MCF 10A (cell line): Measurements from ENCODE around the gene PFDN5. TPM values are rescaled to one million over a fixed set of nuclear protein-coding genes. Genes with fewer than 3 reads are reported as not detected.
A peak's percentile ranks its signal among the peaks of the same experiment; 100 is the strongest.

Experiments
- BruUV-seq: library from RNA; stranded (reverse); fragments of 400-500 nt; replicated peaks from 2 replicates; lab custom pipeline; 2021; lab: Mats Ljungman, UMichigan
- CTCF ChIA-PET: fragments of 300-600 bp; sonication (Branson Sonifier 250); formaldehyde crosslinking; extraction: SDS; loops from one replicate; lab custom pipeline; 2021; ENCODE audit warnings: antibody characterized with exemption, inconsistent platforms; lab: Yijun Ruan, JAX
- POLR2A ChIA-PET: fragments of 300-600, 350-650 bp; sonication (Branson Sonifier 250); formaldehyde crosslinking; extraction: SDS; loops from one replicate; lab custom pipeline; 2020; ENCODE audit warnings: antibody characterized with exemption, inconsistent platforms; lab: Yijun Ruan, JAX
- DNase-seq: peaks from one replicate; pipeline ENCODE4 v3.0.0-alpha.2; 2018; ENCODE audit not compliant: unreplicated experiment
- H3K27ac Mint-ChIP-seq: one replicate; pipeline ENCODE4 v1.8.0; 2022; ENCODE audit warnings: mild to moderate bottlenecking, low read depth, mixed read lengths; ENCODE audit not compliant: unreplicated experiment
- H3K27me3 Mint-ChIP-seq: one replicate; pipeline ENCODE4 v1.8.0; 2022; ENCODE audit warnings: mixed read lengths; ENCODE audit not compliant: insufficient read depth, unreplicated experiment
- H3K36me3 Mint-ChIP-seq: one replicate; pipeline ENCODE4 v1.8.0; 2022; ENCODE audit warnings: mild to moderate bottlenecking, moderate library complexity, mixed read lengths; ENCODE audit not compliant: insufficient read depth, unreplicated experiment
- H3K4me1 Mint-ChIP-seq: one replicate; pipeline ENCODE4 v1.8.0; 2022; ENCODE audit warnings: mixed read lengths; ENCODE audit not compliant: insufficient read depth, unreplicated experiment
- H3K4me3 Mint-ChIP-seq: one replicate; pipeline ENCODE4 v1.8.0; 2022; ENCODE audit warnings: mild to moderate bottlenecking, moderate library complexity, mixed read lengths; ENCODE audit not compliant: unreplicated experiment
- H3K9me3 Mint-ChIP-seq: one replicate; pipeline ENCODE4 v1.8.0; 2022; ENCODE audit warnings: mixed read lengths; ENCODE audit not compliant: unreplicated experiment
- CTCF ChIP-seq: fragments of 200-600 bp; IDR thresholded peaks from one replicate; pipeline ENCODE4 v1.8.0; 2022; ENCODE audit warnings: antibody characterized with exemption, mild to moderate bottlenecking; ENCODE audit not compliant: unreplicated experiment
- intact Hi-C: fragments of 100-400 bp; cut with micrococcal nuclease; formaldehyde crosslinking; loops from 2 replicates; pipeline ENCODE4 v1.14.1; 2022
- total RNA-seq: library from RNA; stranded (reverse); gene quantifications from 2 replicates; pipeline ENCODE4 v1.2.3, GENCODE V29; 2022

The PFDN5 gene
- total RNA-seq, 1 experiment from 2014 or later, result 205 TPM

GRCh38 chr12:53279283-53279869 lies 16.0 kb upstream of the PFDN5 start:
- DNase-seq, result no peak
- no peak overlapping the region for H3K4me3 Mint-ChIP-seq
- intact Hi-C loops, result no loop called here
- ChIA-PET POLR2A (interaction anchor here (0.7 kb wide), 1 partner anchor 46 kb away, joined by 4 read pairs; no protein-coding TSS in a partner anchor), CTCF (interaction anchor here (0.6 to 3.6 kb wide), 4 partner anchors 8 to 142 kb away, joined by 4 to 37 read pairs (median 12); no protein-coding TSS in a partner anchor)
- no peaks in the 10 kb centered on the region for H3K27me3 Mint-ChIP-seq
- H3K9me3 Mint-ChIP-seq, result no peaks in the 10 kb centered on the region
- H3K36me3 Mint-ChIP-seq, result peaks cover 6% of the 10 kb centered on the region
- H3K27ac Mint-ChIP-seq, result no peak overlapping the region
- no peak for TF ChIP-seq CTCF
- H3K4me1 Mint-ChIP-seq, result no peaks in the 10 kb centered on the region
- no TSS peak for BruUV-seq

GRCh38 chr12:53279888-53280498 lies 15.3 kb upstream of the PFDN5 start:
- DNase-seq, result no peak
- BruUV-seq, result no TSS peak
- Mint-ChIP-seq H3K27ac (no peak overlapping the region), H3K4me1 (no peaks in the 10 kb centered on the region), H3K27me3 (no peaks in the 10 kb centered on the region), H3K9me3 (no peaks in the 10 kb centered on the region), H3K4me3 (no peak overlapping the region), H3K36me3 (peaks cover 9% of the 10 kb centered on the region)
- ChIA-PET POLR2A (interaction anchor here (0.7 kb wide), 1 partner anchor 47 kb away, joined by 4 read pairs; no protein-coding TSS in a partner anchor), CTCF (interaction anchor here (3.1 kb wide), 1 partner anchor 67 kb away, joined by 20 read pairs; no protein-coding TSS in a partner anchor)
- intact Hi-C loops, result no loop called here
- TF ChIP-seq CTCF, result no peak

- H3K27ac Mint-ChIP-seq, result no peak overlapping the region
- H3K4me3 Mint-ChIP-seq, result no peak overlapping the region
- POLR2A ChIA-PET, result interaction anchor here (0.8 to 1.6 kb wide), 4 partner anchors 9 to 73 kb away, joined by 3 to 8 read pairs (median 4); partner anchors contain the start of genes ESPL1 and PFDN5
- CTCF ChIA-PET, result interaction anchor here (0.5 to 14.9 kb wide), 19 partner anchors 9 to 291 kb away, joined by 3 to 275 read pairs (median 4); partner anchors contain the start of genes ESPL1 and ITGB7
- H3K9me3 Mint-ChIP-seq, result no peaks in the 10 kb centered on the region
- no peak for TF ChIP-seq CTCF
- DNase-seq, result no peak
- peaks cover 6% of the 10 kb centered on the region for H3K4me1 Mint-ChIP-seq
- no peaks in the 10 kb centered on the region for H3K27me3 Mint-ChIP-seq
- H3K36me3 Mint-ChIP-seq, result peaks cover 19% of the 10 kb centered on the region
- intact Hi-C loops, result no loop called here
- no TSS peak for BruUV-seq
These were observed 8.9 kb upstream of the PFDN5 start for GRCh38 chr12:53286448-53286847.

- Mint-ChIP-seq H3K27me3 (no peaks in the 10 kb centered on the region), H3K27ac (peak overlapping the region; percentile 24), H3K9me3 (no peaks in the 10 kb centered on the region), H3K36me3 (peaks cover 19% of the 10 kb centered on the region), H3K4me1 (peaks cover 6% of the 10 kb centered on the region), H3K4me3 (no peak overlapping the region)
- CTCF ChIA-PET, result interaction anchor here (0.6 to 14.9 kb wide), 28 partner anchors 10 to 403 kb away, joined by 3 to 275 read pairs (median 4); partner anchors contain the start of genes AAAS and ESPL1
- intact Hi-C loops, result loop anchor here (1.0 kb wide), 2 partner anchors 74 to 128 kb away; no protein-coding TSS in a partner anchor
- peak; percentile 61 for DNase-seq
- no TSS peak for BruUV-seq
- POLR2A ChIA-PET, result interaction anchor here (0.7 to 1.2 kb wide), 2 partner anchors 68 to 74 kb away, joined by 3 to 5 read pairs; no protein-coding TSS in a partner anchor
- TF ChIP-seq CTCF, result peak; percentile 74
These were observed 7.6 kb upstream of the PFDN5 start for GRCh38 chr12:53287741-53288216.
